MCF 10A (cell line): Measurements from ENCODE around the gene NLRP14. TPM values are rescaled to one million over a fixed set of nuclear protein-coding genes. Genes with fewer than 3 reads are reported as not detected.

ENCODE experiments used
- BruUV-seq: library from RNA; stranded (reverse); fragments of 400-500 nt; replicated peaks from 2 replicates; lab custom pipeline; 2021; lab: Mats Ljungman, UMichigan
- CTCF ChIA-PET: fragments of 300-600 bp; sonication (Branson Sonifier 250); formaldehyde crosslinking; extraction: SDS; loops from one replicate; lab custom pipeline; 2021; ENCODE audit warnings: antibody characterized with exemption, inconsistent platforms; lab: Yijun Ruan, JAX
- POLR2A ChIA-PET: fragments of 300-600, 350-650 bp; sonication (Branson Sonifier 250); formaldehyde crosslinking; extraction: SDS; loops from one replicate; lab custom pipeline; 2020; ENCODE audit warnings: antibody characterized with exemption, inconsistent platforms; lab: Yijun Ruan, JAX
- DNase-seq: peaks from one replicate; pipeline ENCODE4 v3.0.0-alpha.2; 2018; ENCODE audit not compliant: unreplicated experiment
- H3K27ac Mint-ChIP-seq: one replicate; pipeline ENCODE4 v1.8.0; 2022; ENCODE audit warnings: mild to moderate bottlenecking, low read depth, mixed read lengths; ENCODE audit not compliant: unreplicated experiment
- H3K27me3 Mint-ChIP-seq: one replicate; pipeline ENCODE4 v1.8.0; 2022; ENCODE audit warnings: mixed read lengths; ENCODE audit not compliant: insufficient read depth, unreplicated experiment
- H3K36me3 Mint-ChIP-seq: one replicate; pipeline ENCODE4 v1.8.0; 2022; ENCODE audit warnings: mild to moderate bottlenecking, moderate library complexity, mixed read lengths; ENCODE audit not compliant: insufficient read depth, unreplicated experiment
- H3K4me1 Mint-ChIP-seq: one replicate; pipeline ENCODE4 v1.8.0; 2022; ENCODE audit warnings: mixed read lengths; ENCODE audit not compliant: insufficient read depth, unreplicated experiment
- H3K4me3 Mint-ChIP-seq: one replicate; pipeline ENCODE4 v1.8.0; 2022; ENCODE audit warnings: mild to moderate bottlenecking, moderate library complexity, mixed read lengths; ENCODE audit not compliant: unreplicated experiment
- H3K9me3 Mint-ChIP-seq: one replicate; pipeline ENCODE4 v1.8.0; 2022; ENCODE audit warnings: mixed read lengths; ENCODE audit not compliant: unreplicated experiment
- intact Hi-C: fragments of 100-400 bp; cut with micrococcal nuclease; formaldehyde crosslinking; loops from 2 replicates; pipeline ENCODE4 v1.14.1; 2022
- total RNA-seq: library from RNA; stranded (reverse); gene quantifications from 2 replicates; pipeline ENCODE4 v1.2.3, GENCODE V29; 2022
- TF ChIP-seq, protein P1 (sequence below): fragments of 200-600 bp; IDR thresholded peaks from one replicate; pipeline ENCODE4 v1.8.0; 2022; ENCODE audit warnings: antibody characterized with exemption, mild to moderate bottlenecking; ENCODE audit not compliant: unreplicated experiment

Gene NLRP14
- total RNA-seq, 1 experiment from 2014 or later: not detected

DNA sequence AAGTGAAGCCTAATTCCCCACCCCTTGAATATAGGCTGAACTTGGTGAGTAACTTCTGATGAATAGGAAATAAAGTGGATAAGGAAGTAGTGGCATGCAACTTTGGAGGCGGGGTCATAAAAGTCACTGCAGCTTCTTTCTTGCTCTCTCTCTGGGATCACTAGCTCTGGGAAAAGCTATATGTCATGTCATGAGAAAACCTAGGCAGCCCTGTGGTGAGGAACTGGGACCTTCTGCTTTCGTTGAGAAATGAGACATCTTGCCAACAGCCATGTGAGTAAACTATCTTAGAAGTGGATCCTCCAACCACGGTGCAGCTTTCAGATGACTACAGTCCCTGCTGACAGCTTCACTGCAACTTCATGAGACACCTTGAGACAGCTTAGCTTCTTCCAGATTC, 15.8 kb upstream of the NLRP14 start:
- Mint-ChIP-seq H3K4me3 (no peak overlapping the region), H3K27ac (no peak overlapping the region), H3K4me1 (peaks cover 6% of the 10 kb centered on the region), H3K36me3 (no peaks in the 10 kb centered on the region), H3K27me3 (no peaks in the 10 kb centered on the region), H3K9me3 (no peaks in the 10 kb centered on the region)
- BruUV-seq: no TSS peak
- TF ChIP-seq, protein P1, sequence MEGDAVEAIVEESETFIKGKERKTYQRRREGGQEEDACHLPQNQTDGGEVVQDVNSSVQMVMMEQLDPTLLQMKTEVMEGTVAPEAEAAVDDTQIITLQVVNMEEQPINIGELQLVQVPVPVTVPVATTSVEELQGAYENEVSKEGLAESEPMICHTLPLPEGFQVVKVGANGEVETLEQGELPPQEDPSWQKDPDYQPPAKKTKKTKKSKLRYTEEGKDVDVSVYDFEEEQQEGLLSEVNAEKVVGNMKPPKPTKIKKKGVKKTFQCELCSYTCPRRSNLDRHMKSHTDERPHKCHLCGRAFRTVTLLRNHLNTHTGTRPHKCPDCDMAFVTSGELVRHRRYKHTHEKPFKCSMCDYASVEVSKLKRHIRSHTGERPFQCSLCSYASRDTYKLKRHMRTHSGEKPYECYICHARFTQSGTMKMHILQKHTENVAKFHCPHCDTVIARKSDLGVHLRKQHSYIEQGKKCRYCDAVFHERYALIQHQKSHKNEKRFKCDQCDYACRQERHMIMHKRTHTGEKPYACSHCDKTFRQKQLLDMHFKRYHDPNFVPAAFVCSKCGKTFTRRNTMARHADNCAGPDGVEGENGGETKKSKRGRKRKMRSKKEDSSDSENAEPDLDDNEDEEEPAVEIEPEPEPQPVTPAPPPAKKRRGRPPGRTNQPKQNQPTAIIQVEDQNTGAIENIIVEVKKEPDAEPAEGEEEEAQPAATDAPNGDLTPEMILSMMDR: no peak
- ChIA-PET CTCF (interaction anchor here (0.7 to 0.8 kb wide), 2 partner anchors 15 to 193 kb away, joined by 3 to 4 read pairs; partner anchors contain the start of gene ZNF214), POLR2A (no interaction called here)
- intact Hi-C loops: no loop called here
- peak; percentile 16 for DNase-seq

DNA sequence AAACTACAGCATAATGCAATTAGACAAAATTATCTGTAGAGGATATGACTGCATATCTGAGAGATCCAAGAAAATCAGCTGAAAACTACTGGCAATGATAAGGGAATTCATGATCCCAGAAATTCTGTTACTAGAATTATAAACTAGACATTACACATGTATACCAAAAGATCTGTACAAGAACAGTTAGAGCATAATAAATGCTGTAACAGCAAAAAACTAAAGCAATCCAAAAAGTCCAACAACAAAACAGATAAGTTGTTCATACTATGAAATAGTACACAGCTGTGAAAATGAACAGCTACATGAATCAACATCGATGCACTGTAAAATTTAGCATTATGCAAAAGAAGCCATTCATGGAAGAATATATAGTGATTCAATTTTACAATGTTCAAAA, 6.2 kb upstream of the NLRP14 start:
- Mint-ChIP-seq H3K27me3 (no peaks in the 10 kb centered on the region), H3K9me3 (no peaks in the 10 kb centered on the region), H3K4me1 (peaks cover 5% of the 10 kb centered on the region), H3K27ac (no peak overlapping the region), H3K4me3 (no peak overlapping the region), H3K36me3 (no peaks in the 10 kb centered on the region)
- no TSS peak for BruUV-seq
- intact Hi-C loops: no loop called here
- ChIA-PET POLR2A (no interaction called here), CTCF (no interaction called here)
- no peak for DNase-seq
- TF ChIP-seq, protein P1: no peak

- Mint-ChIP-seq H3K27ac (no peak overlapping the region), H3K9me3 (no peaks in the 10 kb centered on the region), H3K27me3 (no peaks in the 10 kb centered on the region), H3K4me1 (peaks cover 5% of the 10 kb centered on the region), H3K36me3 (peaks cover 7% of the 10 kb centered on the region), H3K4me3 (no peak overlapping the region)
- no peak for DNase-seq
- intact Hi-C loops: no loop called here
- ChIA-PET CTCF (no interaction called here), POLR2A (no interaction called here)
- TF ChIP-seq, protein P1: no peak
- BruUV-seq: no TSS peak
Measured at GRCh38 chr11:7016011-7016410, 4.3 kb upstream of the NLRP14 start.

DNA sequence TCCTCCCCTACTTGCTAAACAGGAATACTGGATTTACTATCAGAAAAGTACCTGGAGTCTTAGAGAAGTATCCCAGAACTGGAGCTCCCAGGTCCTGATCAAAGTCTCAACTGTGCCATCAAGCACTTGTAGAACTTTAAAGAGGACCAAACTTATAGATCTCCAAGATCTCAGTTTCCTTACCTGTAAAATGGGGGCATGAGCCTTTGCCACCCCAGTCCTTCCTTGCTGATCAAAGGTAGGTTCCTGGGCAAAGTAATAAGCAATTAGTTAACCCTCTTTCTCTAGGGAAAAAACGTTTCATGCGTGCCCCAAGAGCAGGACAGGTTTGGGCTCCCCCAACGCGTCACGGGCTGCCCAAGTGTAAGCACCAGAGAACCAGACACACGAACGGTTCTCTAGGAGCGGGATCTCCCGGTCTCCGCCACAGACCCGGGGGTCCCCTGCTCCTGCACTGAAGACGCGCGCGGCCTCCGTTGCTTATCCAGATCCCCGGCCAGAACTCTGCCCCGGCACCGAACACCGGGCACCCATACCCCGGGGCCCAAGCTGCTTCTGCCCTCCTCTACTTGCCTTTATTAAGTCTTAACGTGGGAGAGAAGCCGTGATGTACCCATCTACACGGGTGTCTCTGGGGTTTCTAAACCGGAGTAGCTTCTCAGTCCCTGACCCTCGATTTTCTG, 638 bp upstream of the NLRP14 start:
- BruUV-seq: TSS peak; percentile 66
- peaks cover 7% of the 10 kb centered on the region for H3K36me3 Mint-ChIP-seq
- no peak for DNase-seq
- POLR2A ChIA-PET: interaction anchor here (0.6 to 2.3 kb wide), 5 partner anchors 9 to 1862 kb away, joined by 3 to 12 read pairs (median 3); partner anchors contain the start of gene ZNF215
- peaks cover 5% of the 10 kb centered on the region for H3K4me1 Mint-ChIP-seq
- H3K4me3 Mint-ChIP-seq: peak overlapping the region; percentile 95
- CTCF ChIA-PET: interaction anchor here (0.6 to 1.7 kb wide), 6 partner anchors 15 to 967 kb away, joined by 3 to 5 read pairs (median 3); partner anchors contain the start of gene EIF3F
- H3K9me3 Mint-ChIP-seq: no peaks in the 10 kb centered on the region
- TF ChIP-seq, protein P1: no peak
- H3K27ac Mint-ChIP-seq: peak overlapping the region; percentile 91
- intact Hi-C loops: loop anchor here (1.0 kb wide), 1 partner anchor 93 kb away; the partner anchor contains the start of gene ZNF215
- no peaks in the 10 kb centered on the region for H3K27me3 Mint-ChIP-seq
